ENCODE data around the gene RHOT2.
"Not testable (repeated sequence)": the region's sequence is repeated elsewhere in the genome, so short reads cannot be mapped to it uniquely, and the experiment has no call there.

The RHOT2 gene

DNA sequence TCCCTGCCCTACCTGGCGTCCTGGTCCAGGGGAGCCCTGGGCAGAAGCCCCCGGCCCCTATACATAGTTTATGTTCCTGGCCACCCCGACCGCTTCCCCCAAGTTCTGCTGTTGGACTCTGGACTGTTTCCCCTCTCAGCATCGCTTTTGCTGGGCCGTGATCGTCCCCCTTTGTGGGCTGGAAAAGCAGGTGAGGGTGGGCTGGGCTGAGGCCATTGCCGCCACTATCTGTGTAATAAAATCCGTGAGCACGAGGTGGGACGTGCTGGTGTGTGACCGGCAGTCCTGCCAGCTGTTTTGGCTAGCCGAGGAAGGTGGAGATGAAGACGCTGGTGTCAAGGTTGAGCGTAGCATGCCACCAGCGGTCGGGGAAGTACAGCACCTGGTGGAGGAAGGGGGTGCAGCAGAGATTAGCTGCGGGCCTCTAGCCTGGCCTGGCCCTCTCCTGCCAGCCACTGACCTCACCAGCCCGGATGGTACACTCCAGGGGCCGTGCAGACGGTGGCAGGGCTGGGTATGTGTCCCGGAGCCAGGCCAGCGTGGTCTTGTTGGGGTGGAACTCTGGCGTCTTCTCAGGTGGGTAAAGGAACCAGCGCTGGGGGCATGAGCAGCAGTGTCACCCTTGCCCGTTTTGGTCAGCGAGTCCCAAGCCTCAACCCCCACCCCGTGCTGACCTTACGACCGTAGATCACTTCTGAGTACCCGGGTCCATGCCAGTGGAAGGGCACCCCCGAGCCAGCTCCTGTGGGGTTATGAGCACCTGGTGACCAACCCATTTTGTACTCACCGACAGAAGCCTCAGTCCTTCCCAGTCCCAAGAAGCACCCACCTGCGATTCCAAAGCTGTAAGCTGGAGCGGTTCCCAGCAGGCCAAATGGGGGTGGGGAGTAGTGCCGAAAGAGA is 14.8 kb downstream of the RHOT2 start:
- no peak for DNase-seq

DNA sequence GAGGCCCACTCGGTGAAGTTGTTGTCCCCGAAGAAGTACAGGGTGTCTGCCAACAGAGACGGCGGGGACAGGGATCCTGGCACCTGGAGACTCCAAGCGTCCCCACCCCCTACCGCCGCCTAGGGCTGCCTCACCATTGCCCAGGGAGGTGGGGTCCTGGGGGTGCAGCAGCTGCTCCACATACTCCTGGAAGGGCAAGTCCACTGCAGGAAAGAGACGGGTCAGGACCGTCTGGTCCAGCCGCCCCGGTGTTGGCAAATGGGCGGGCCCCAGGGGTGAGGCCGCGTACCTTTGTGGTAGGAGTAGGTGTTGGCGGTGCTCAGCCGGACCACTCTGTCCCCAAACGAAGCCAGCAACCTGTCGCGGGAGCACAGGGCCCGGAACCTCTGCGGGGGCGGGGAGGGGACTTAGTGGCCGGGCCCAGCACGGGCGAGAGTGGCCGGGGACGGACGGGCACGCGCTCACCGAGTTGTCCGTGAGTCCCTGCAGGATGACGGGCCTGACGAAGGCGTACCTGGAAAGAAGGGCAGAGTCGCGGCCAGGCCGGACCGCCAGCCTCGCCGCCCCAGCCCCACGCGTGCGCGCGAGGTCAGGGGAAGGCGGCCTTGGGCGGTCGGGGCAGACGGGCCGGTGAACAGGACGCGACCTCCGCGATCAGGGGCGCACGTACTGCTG is 15.6 kb downstream of the RHOT2 start:
- no peak for DNase-seq

DNA sequence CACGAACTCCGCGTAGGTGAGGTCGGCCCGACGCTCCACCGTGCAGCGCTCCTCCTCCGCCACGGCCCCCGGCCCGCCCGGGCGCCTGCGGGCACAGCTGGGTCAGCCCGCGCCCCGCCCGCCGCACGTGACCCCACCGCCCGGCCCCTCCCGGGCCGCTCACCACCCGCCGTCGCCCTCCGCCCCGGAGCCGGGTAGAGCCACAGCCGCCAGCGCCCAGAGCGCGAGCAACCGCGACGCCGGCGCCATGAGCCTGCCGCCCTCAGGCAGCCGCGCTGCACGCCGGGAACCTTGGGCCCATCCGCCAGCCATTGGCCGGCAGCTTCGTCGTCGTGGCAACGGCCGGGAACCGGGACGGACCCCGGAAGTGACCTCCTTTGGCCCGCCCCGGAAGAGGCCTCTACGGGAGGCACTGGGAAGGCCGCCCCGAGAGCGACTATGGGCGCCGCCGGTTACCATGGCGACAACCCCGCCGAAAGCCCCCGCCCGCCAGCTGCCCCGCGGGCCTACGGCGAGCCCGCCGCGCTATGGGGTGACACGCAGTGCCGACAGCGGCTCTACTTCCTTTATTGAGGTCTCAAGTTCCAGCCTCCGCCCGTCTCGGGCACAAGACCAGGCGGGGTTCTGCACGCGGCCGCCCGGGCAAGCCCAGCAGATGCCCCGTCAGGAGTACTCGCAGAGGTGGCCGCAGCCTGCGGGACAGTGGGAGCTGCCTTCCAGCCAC is 16.3 kb downstream of the RHOT2 start, which contains the start of gene JMJD8:
Gene JMJD8, minus strand, starts transcription at position 264 of the 724 bp plus-strand sequence. Its CDS starts 15 bp downstream, at position 249.
- peak; percentile 98 for DNase-seq

DNA sequence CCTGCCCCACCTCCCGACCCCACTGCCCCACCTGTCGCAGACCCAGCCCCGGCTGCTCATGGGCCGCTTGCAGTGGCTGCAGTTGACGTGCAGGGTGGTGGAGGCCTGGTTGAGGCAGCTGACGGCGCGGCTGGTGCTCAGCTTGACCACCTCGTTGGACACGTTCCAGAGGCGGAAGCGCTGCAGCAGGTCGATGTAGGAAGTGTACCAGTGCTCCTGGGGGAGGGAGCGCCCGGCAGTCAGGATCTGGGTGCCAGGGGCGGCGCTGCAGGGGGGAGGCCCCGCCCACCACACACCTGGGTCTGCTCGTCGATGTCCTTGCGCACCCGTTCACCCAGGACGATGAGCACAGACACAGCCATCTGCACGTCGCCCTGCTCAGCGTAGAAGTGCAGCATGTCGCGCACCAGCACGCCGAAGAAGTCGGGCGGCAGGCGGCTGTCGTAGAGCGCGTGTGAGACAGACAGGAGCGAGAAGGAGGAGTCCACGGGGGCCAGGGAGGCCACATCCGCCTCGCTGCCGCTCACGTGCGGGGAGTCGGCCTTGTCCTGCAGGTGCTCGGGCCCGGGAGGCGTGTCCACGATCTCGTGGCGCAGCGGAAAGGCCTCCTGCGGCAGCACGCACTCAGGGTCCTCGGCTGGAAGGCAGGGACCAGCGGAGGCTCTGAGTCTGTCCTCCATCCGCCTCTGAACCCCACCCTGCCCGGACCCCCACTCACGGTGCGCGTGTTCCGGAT is 17.2 kb downstream of the RHOT2 start:
- DNase-seq: no peak

DNA sequence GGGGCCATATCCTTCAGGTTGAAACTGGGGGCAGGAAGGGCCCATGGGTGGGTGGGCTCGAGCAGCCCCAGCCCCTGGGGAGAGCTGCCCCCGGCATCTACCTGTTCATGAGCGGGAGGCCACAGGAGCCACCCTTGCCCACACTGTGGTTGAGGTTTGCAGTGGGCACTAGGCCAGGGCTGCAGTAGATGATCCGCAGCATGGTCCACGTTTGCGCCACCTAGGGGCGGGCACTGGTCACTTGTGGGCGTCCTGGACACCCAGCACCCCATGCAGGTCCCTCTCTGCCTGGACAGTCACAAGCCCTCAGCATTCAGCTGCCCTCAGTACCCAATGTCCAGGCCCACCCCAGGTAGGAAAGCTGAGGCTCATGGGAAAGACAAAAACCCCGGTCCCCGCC is 18.0 kb downstream of the RHOT2 start:
- DNase-seq: no peak

DNA sequence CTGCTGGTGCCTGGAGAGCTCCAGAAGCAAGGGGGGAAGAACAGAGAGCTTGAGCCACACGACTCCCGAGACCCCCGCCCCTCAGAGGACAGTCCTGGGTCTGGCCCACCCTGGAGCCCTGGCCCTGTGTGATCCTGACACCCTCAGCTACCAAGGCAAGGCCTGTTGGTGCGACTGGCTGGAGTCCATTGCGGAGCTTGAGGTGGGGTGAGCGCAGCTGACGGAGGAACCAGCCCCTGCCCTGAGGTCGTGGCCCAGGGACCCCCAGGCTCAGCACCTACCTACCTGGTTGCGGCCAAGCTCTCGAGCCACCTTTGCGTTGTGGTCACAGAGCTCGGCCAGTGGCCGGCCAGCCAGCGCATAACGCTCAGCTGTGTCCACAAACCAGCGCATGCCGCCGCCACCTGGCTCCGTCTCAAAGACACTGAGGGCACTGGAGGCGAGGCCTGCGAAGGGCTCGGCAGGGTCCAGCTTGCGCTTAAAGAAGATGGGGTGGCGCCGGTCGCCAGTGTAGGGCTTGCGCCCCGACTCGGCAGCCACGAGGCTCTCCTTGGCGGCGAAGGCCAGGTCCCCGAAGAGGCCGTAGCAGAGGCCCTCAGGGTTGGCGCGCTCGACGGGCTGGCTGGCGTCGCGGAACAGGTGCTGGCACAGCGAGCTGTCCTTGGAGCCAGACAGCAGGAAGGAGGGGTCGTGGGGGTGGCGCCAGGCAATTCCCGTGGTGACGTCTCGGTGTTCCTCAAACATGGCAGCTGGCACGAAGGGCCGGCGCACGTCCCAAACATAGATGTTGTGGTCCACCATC is 18.7 kb downstream of the RHOT2 start:
- DNase-seq: no peak

DNA sequence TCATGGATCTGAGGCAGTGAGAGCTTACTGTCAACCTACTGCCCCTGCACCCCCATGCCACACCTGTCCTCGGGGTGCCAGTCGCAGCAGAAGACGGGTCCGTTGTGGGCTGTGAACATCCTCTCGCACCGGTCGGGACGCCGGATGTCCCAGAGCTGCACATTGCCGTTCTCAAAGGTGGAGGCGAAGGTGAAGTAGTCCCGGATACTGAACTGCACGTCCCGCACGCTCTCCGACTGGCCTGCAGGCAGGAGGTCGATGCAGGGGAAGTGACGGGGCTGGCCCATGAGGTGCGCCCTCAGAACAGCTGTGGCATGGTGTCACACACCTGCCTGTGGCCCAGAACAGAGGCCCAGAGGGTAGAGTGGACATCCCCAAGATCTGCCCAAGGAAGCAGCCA is 19.6 kb downstream of the RHOT2 start:
- no peak for DNase-seq

DNA sequence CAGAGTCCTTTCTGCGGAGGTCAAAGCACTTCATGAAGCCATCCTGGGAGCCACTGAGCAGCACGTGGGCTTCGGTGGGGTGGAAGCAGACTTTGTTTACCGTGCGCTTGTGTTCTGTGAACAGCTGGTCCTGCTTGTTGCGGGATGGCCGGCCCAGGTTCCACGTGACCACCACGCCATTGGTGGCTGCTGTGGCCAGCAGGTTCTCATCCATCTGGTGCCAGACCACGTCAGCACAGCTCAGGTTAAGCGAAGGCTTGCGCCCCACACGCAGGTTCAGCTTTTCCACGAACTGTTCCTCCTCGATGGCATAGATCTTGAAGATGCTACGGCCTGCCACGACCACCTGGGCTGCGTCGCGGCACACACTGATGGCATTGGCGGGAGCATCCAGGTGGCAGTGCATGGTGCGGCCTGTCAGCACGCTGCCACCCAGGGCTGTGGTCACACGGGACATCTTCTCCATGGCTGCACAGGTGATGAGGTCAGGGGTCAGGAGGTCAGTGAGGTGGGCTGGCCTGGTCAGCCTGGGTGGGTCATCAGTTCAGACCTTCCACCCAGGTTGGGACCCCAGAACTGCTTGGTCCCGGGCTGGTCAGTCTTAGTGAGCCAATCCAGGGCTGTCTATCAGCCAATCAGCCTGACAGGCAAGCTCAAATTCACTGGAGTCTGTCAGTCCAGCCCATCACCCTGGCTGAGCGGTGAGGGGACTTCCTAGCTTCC is 21.4 kb downstream of the RHOT2 start:
- no peak for DNase-seq

DNA sequence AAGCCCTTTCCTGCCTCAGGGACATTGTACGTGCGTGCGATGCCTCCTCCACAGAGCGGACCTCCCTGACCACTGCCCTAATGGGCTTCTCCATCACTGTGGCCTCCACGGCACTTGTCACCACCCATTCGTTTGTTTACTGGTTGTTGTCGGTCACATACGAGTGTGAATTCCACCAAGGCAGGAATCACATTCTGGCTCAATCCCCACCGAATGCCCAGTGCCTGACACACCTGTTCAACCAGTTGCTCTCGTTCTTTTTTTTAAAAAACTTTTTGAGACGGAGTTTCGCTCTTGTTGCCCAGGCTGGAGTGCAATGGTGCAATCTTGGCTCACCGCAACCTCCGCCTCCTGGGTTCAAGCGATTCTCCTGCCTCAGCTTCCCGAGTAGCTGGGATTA is 23.3 kb downstream of the RHOT2 start:
- not testable (repeated sequence) for DNase-seq

DNA sequence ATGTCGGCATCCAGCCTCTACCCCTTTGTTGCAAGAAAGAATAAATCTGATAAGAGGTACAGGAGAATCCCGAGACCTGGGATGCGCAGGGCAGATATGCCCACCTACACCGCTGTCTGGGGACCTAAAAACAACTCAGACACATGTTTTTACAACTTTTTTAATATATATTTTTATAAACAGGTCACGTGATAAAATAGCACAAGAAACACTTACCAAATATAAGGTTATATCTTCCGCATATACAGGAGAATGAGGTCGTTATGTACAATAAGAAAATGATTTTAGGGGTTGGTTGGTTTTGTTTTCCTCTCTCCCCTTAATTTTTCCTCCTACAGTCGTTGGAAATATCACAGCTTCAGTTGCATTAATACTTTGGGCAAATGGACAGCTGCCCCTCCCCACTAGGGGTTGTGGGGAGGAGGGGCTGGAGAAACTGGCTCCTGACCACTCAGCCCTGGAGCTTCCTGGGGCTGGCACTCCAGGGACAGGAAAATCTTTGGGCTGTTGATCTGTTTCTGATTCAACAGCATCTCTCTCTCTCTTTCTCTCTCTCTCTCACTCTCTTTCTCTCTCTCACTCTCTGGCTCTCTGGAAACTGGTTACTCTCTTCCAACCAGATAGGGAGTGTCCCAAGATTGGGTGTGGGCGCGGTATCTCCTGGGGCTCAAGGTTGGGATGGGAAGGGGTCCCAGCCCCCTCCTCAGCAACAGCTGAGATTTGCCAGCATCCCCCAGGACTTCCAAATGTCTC is 24.6 kb downstream of the RHOT2 start:
- no peak for DNase-seq

DNA sequence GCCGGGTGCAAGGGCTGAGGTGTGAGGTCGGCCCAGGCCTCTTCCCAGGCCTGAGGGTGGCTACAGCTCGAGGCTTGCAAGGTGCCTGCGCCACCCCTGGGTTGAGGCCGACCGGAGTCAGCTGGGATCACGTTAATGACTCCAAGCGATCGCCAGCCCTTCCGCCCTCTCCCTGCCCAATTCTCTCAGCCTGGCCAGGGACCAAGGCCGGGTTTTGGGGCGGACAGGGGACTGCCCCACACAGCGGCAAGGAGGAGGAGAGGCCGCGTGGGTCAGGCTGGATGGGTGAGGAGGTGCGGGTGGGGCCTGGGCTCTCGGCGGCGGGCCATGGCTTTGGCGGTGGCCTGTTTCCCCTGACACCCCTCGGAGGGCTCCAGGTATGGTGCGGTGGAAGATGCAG is 25.4 kb downstream of the RHOT2 start:
- no peak for DNase-seq

DNA sequence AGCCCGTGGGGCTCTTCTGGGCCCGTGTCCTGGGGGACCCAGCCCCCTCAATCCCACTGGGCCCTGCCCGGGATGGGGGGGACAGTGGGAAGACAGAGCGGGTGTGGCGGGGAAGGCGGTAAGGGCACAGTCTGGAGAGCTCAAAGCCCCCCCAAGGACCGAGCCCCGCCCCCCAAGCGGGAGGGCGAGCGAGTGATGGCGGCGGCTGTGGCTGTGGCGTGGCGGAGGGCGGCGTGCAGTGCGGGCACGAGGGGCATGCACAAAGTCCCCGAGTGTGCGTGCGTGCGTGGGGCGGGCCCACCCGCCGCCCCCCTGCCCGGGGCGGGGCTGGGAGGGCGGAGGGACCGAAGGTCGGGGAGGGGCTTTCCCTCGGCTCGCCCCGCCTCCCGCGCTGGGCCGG is 25.8 kb downstream of the RHOT2 start:
- no peak for DNase-seq

DNA sequence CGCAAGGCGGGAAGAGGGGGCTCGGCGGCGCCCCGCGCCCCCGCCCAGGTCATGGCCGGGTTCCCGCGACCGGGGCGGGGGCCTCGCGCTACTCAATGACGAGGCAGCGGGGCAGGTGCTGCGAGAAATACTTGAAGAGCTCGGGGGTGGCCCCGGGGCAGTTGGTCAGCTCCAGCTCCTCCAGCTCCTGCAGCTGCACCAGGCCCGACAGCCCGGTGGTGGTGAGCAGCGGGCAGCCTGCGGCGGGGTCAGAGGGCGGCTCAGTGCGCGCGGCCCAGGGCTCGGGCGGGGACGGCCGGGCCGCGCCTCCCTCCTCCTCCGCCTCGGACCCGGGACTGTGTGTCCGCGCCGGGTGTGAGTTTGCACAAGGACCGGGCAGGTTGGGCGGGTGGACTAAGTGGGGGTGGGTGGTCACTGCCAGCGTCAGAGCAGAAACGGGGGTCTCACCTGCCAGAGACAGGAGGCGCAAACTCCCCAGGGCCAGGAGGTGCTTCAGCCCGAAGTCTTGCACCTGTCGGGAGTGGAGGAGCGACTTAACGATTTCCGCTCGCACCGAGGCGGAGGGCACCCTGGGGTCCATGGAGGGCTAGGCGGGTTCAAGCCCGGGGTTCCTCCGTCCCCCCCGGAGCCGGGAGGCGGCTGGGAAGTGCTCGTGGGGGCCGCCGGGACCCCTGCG is 26.4 kb downstream of the RHOT2 start:
- no peak for DNase-seq

DNA sequence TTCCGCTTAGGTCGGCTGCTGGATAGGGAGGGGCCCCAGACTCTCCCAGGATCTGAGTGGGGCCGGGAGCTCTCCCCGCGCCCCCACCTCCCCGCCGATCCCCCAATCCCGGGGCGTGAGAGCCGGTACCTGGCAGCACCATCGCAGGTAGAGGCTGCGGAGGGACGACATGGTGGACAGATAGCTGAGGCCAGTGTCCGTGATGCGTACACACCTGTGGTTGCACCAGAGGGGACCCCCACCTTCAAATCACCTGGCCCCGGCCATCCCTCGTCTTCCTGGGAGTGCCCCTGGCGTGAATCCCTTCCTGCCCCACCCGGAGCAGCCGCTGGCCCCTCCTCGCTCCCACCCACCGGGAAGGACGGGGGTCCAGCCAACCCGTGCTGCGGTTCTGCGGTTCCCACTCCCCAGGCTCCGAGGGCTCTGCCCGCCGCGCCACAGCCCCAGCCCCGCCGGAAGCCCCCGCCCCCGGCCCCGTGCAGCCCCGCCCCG is 27.0 kb downstream of the RHOT2 start:
- no peak for DNase-seq

DNA sequence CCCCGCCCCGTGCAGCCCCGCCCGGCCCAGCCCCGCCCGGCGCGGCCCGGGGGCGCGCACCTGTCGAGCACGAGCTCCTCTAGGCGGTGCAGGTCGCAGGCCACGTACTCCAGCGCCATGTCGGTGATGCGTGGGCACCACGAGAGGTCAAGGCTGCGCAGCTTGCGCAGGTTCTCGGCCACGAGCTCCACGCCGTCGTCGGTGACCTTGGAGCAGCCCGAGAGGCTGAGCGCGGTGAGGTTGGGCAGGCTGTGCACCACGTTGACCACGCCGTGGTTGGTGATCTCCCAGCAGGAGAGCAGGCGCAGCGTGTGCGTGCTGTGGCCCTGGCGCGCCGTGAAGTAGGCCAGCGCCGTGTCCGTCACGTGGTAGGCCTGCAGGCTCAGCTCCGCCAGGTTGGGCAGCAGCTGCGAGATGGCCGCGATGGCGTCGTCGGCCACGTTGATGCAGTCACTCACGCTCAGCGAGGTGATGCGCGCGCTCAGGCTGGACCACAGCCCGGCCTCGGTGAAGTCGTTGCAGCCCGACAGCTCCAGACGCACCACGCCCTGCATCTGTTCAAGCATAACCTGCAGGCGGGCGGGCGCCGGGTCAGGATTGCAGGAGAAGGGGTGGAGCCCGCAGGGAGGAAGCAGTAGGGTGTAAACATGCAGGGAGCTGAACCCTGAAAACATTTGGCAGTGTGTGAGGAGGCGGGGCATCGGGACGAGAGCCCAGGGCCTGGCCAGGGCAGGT is 27.6 kb downstream of the RHOT2 start:
- DNase-seq: peak; percentile 70

DNA sequence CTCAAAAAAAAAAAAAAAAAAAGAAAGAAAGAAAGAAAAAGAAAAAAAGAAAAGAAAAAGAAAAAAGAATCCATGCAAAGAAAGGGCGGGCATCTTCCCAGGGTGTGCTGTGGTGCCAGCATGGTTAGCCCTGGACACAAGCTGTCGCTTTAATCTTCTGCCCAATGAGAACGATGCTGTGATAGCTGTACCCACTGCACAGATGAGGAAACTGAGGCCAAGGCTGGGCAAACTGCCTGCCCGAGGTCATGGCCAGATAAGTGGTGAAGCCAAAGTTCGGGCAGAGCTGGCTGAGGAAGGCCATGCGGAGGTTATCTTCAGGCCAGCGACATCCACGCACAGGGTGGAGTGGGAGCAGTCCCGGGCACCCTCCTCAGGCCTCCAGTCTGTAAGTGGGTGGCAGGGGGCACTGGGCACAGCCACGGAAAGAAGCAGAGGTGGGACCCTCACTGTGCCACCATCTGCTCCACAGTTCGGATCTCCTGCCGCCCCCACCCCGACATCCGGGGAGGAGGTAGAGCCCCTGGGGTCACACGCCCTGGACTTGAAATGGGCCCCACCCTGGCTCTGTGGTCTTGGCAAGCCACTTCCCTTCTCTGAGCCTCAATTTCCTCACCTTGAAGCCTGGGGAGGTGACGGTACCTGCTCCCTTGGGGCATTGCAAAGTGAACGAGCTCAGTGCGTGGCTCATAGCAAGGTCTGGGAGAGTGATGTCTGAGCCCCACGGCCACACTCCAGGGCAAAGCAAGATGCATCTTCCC is 31.2 kb downstream of the RHOT2 start:
- DNase-seq: no peak

DNA sequence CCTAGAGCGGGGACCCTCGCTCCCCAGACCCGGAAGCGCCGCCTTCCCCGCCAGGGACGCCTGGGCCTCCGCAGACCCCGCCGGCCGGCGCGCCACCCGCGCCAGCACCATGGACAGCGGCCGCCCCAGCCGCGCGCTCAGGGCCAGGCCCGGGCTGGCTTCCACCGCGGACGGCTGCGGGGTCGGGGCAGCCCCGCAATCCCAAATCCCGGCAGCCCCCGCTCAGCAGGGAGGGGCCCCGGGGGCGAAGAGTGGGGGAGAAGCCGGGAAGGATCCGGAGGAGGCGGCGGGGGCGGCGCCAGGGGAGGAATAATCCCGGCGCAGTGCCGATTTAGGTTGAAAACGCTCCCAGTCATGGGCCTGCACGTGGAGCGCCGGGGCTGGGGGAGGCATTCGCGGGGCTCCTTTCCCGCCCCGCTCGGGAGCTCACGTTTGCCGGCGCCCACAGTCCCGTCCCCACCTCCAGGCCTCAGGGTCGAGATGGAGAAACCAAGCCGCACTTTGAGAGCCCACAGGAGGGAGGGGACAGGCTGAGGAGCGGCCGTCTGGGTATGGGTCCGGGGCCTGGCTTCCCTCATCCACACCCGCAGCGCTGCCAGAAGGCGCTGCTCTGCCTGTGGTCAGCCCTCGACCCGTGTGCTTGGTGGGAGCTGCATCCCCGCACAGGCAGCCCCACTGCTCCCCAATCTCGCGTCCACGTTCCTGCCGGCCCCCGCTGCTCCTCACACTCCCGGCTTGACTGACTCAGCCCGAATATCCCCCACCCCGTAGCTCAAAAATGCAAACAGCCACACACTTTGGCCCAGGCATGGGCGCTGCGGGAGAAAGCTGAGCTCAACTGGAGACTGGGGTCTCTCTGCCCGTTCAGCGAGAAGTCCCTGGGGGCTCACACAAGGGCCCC is 33.0 kb downstream of the RHOT2 start:
- DNase-seq: peak; percentile 44

All from stimulated activated CD4-positive, alpha-beta T cell treated with anti-CD3 and anti-CD28 coated beads, Interleukin-4, amount 100 ng/mL, for 24 hours (primary cell).